Nephron (organoid): ENCODE measurements around the gene SMURF1.

ENCODE experiments used
- H3K27ac Mint-ChIP-seq, 3 experiments: 2 replicates each; pipeline ENCODE4 v1.8.0; 2020; ENCODE audit warnings: mixed read lengths in 3 of 3, mild to moderate bottlenecking in 2 of 3, moderate library complexity in 1 of 3
- H3K27me3 Mint-ChIP-seq: 2 replicates; pipeline ENCODE4 v1.8.0; 2021; ENCODE audit warnings: low read depth, mild to moderate bottlenecking, moderate library complexity, mixed read lengths
- H3K36me3 Mint-ChIP-seq: 2 replicates; pipeline ENCODE4 v1.8.0; 2020; ENCODE audit warnings: low read depth, mixed read lengths
- H3K4me1 Mint-ChIP-seq: 2 replicates; pipeline ENCODE4 v1.8.0; 2020; ENCODE audit warnings: mixed read lengths
- H3K4me3 Mint-ChIP-seq, 3 experiments: 2 replicates each; pipeline ENCODE4 v1.8.0; 2020; ENCODE audit warnings: mild to moderate bottlenecking in 3 of 3, mixed read lengths in 3 of 3, moderate library complexity in 2 of 3
- H3K9me3 Mint-ChIP-seq: 2 replicates; pipeline ENCODE4 v1.8.0; 2020; ENCODE audit warnings: mixed read lengths
- TF ChIP-seq, protein P1 (sequence below), 3 experiments: fragments of 200-600 bp; sonication (generic); IDR thresholded peaks; one replicate each; pipeline ENCODE4 v1.5.0; 2021; ENCODE audit warnings: antibody characterized with exemption in 3 of 3; ENCODE audit not compliant: unreplicated experiment in 3 of 3

SMURF1 gene

DNA sequence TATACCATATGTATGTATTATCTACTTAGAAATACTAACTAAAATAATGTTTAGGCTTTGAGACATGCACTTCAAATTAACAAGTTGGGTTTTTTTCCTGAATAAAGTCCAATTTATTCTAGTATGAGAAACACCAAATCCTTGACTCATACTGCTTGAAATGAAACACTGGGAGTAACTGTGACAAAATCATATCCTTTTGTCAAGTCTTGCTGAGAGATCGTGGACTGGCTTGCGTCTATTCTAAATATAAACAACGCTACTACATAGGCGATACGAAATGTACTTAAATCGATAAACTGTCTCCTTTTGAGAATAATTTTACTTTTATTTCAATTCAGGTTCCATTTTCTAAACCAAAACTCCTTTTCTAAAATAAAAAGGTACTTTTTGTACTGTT, 16.3 kb downstream of the SMURF1 start:
- no peaks in the 10 kb centered on the region for H3K27me3 Mint-ChIP-seq

DNA sequence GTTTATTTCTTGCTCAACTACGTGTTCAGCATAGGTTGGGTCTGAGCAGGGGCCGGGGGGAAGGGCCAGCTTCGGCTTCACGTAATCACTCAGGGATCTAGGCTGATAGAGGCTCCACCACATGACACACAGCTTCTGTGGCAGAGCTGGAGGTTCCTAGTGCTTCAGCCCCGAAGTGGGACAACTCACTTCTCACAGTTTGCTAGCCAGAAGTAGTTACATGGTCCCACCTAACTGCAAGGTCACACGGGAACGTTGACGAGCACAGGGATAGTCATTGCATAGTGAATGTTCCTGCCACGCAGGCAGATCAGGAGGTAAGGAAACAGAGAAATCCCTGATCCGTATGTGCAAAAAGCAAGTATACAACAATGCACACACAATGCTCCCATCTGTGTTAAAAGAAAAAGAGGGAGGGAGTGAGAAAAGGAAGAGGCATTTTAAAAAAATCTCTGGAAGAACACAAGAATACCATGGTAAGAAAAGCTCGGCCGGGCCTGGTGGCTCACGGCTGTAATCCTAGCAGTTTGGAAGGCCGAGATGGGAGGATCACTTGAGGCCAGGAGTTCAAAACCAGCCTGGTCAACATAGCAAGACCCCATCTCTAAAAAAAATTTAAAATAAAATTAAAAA, 16.9 kb downstream of the SMURF1 start:
- H3K4me3 Mint-ChIP-seq, result no peak overlapping the region
- peaks cover 15% of the 10 kb centered on the region for H3K4me1 Mint-ChIP-seq
- H3K9me3 Mint-ChIP-seq, result no peaks in the 10 kb centered on the region
- no peak overlapping the region for H3K27ac Mint-ChIP-seq
- H3K36me3 Mint-ChIP-seq, result no peaks in the 10 kb centered on the region
- TF ChIP-seq, protein P1, sequence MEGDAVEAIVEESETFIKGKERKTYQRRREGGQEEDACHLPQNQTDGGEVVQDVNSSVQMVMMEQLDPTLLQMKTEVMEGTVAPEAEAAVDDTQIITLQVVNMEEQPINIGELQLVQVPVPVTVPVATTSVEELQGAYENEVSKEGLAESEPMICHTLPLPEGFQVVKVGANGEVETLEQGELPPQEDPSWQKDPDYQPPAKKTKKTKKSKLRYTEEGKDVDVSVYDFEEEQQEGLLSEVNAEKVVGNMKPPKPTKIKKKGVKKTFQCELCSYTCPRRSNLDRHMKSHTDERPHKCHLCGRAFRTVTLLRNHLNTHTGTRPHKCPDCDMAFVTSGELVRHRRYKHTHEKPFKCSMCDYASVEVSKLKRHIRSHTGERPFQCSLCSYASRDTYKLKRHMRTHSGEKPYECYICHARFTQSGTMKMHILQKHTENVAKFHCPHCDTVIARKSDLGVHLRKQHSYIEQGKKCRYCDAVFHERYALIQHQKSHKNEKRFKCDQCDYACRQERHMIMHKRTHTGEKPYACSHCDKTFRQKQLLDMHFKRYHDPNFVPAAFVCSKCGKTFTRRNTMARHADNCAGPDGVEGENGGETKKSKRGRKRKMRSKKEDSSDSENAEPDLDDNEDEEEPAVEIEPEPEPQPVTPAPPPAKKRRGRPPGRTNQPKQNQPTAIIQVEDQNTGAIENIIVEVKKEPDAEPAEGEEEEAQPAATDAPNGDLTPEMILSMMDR (IDR thresholded peaks at IDR 0.05; ENCODE audit: unreplicated experiment in 3 of 3), result no peak
- H3K27me3 Mint-ChIP-seq, result no peaks in the 10 kb centered on the region

More for the DNA sequence above, 16.3 kb downstream of the SMURF1 start:
- no peak overlapping the region for H3K27ac Mint-ChIP-seq
- TF ChIP-seq, protein P1 (IDR thresholded peaks at IDR 0.05; ENCODE audit: unreplicated experiment in 3 of 3), result no peak
- H3K9me3 Mint-ChIP-seq, result no peaks in the 10 kb centered on the region
- no peak overlapping the region for H3K4me3 Mint-ChIP-seq
- no peaks in the 10 kb centered on the region for H3K36me3 Mint-ChIP-seq
- peaks cover 21% of the 10 kb centered on the region for H3K4me1 Mint-ChIP-seq

DNA sequence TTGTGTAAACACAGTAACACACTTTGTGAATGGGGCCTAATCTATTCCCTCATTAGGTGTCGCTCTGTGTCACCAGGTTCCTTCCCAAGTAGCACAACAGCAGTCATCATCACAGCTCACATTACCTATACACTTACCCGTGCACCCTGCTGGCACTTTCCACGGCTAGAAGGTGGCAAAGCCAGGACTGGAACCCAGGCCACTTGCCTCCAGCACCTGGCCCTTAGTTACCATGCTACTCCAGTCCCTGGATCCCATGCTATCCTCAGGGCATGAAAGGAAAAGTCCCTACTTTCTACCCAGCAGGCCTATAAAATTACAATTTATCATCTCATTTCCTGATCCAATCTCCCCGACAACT, 18.4 kb downstream of the SMURF1 start:
- H3K4me3 Mint-ChIP-seq, result no peak overlapping the region
- TF ChIP-seq, protein P1 (IDR thresholded peaks at IDR 0.05; ENCODE audit: unreplicated experiment in 3 of 3), result no peak
- peaks cover 9% of the 10 kb centered on the region for H3K36me3 Mint-ChIP-seq
- peaks cover 20% of the 10 kb centered on the region for H3K4me1 Mint-ChIP-seq
- H3K27ac Mint-ChIP-seq, result no peak overlapping the region
- H3K9me3 Mint-ChIP-seq, result no peaks in the 10 kb centered on the region
- no peaks in the 10 kb centered on the region for H3K27me3 Mint-ChIP-seq

DNA sequence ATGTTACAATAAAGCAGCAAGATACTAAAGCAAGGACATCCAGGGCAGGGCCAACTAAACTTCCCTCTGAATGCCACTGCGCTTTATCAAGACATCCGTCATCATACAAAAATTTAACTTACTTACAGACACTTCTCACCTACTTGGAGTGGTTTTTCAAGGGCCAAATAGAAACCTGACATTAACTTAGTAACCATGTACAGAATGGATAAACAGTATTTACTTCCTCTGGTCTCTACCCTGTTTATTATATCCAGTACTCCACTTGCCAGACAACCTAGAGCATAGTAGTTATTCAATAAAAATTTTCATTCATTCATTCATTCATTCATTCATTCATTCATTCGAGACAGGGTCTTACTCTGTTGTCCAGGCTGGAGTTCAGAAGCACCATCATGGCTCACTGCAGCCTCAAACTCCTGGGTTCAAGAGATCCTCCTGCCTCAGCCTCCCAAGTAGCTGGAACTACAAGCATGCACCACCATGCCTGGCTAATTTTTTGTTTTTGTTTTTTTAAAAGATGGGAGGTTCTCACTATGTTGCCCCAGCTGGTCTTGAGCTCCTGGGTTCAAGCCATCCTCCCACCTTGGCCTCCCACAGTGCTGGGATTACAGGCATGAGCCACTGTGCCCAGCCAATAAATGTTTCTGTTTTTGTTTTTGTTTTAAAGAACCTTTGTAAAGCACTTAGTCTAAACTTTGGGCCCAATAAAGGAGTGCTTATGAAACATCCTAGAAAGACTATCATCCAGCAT, 19.0 kb downstream of the SMURF1 start:
- no peaks in the 10 kb centered on the region for H3K27me3 Mint-ChIP-seq
- no peak overlapping the region for H3K4me3 Mint-ChIP-seq
- peaks cover 20% of the 10 kb centered on the region for H3K4me1 Mint-ChIP-seq
- no peaks in the 10 kb centered on the region for H3K9me3 Mint-ChIP-seq
- H3K36me3 Mint-ChIP-seq, result peaks cover 14% of the 10 kb centered on the region
- TF ChIP-seq, protein P1 (IDR thresholded peaks at IDR 0.05; ENCODE audit: unreplicated experiment in 3 of 3), result no peak
- no peak overlapping the region for H3K27ac Mint-ChIP-seq

DNA sequence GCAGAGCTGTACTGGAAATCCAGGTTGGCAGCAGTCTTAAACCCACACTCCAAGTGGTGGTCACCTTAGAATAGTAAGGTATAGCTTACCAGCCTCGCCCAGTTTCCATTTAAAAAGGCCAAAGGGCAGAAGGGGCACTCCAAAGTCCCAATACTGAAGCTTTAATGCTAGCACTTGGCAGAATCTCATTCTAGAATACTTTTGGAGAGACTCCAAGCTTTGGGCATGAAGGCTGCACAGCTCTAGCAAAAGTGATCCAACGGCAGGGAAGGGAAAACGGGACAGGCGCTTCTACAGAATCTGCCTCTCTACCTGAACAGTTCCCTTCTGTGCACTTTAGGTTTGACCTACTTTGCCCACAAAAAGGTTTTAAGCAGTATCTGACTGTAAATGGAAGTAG, 19.7 kb downstream of the SMURF1 start:
- Mint-ChIP-seq H3K36me3 (peaks cover 21% of the 10 kb centered on the region), H3K4me1 (peaks cover 20% of the 10 kb centered on the region), H3K27ac (no peak overlapping the region), H3K9me3 (no peaks in the 10 kb centered on the region), H3K4me3 (no peak overlapping the region), H3K27me3 (no peaks in the 10 kb centered on the region)
- TF ChIP-seq, protein P1 (IDR thresholded peaks at IDR 0.05; ENCODE audit: unreplicated experiment in 3 of 3), result no peak
